Islet of Langerhans (tissue), 1 donor: ENCODE measurements around the gene PEX3.
"Not testable (repeated sequence)": the region's sequence is repeated elsewhere in the genome, so short reads cannot be mapped to it uniquely, and the experiment has no call there.

Source experiments
- FAIRE-seq: peaks from one replicate; lab custom pipeline; 2011; peaks lifted over from hg19 to GRCh38; lab: Jason Lieb, UNC

Gene PEX3

GRCh38 chr6:143450453-143451371, at the start of gene PEX3, which contains the start of gene ADAT2:
Gene PEX3 (plus strand): TSS chr6:143450805. CDS start chr6:143451043, 238 bp downstream.
Gene ADAT2 (minus strand): TSS chr6:143450695. CDS start chr6:143450658, 37 bp downstream.
- no peak for FAIRE-seq

- no peak for FAIRE-seq
Measured at GRCh38 chr6:143401068-143401446, 49.5 kb upstream of the PEX3 start.

- no peak for FAIRE-seq
Measured at GRCh38 chr6:143401636-143402370, 48.8 kb upstream of the PEX3 start.

GRCh38 chr6:143402721-143403336, 47.8 kb upstream of the PEX3 start:
- FAIRE-seq, result no peak

- FAIRE-seq, result no peak
Measured at GRCh38 chr6:143405373-143406154, 45.0 kb upstream of the PEX3 start.

- no peak for FAIRE-seq
Measured at GRCh38 chr6:143406673-143407072, 43.9 kb upstream of the PEX3 start.

GRCh38 chr6:143408151-143408786, 42.3 kb upstream of the PEX3 start:
- no peak for FAIRE-seq

- no peak for FAIRE-seq
Measured at GRCh38 chr6:143408787-143409162, 41.8 kb upstream of the PEX3 start.

- no peak for FAIRE-seq
Measured at GRCh38 chr6:143410859-143411270, 39.7 kb upstream of the PEX3 start.

GRCh38 chr6:143414769-143415168, 35.8 kb upstream of the PEX3 start:
- no peak for FAIRE-seq

- FAIRE-seq, result no peak
Measured at GRCh38 chr6:143419526-143419925, 31.1 kb upstream of the PEX3 start.

- FAIRE-seq, result no peak
Measured at GRCh38 chr6:143426026-143426425, 24.6 kb upstream of the PEX3 start.

GRCh38 chr6:143427109-143427817, 23.3 kb upstream of the PEX3 start:
- FAIRE-seq, result no peak

GRCh38 chr6:143429970-143430369, 20.6 kb upstream of the PEX3 start:
- no peak for FAIRE-seq

GRCh38 chr6:143431226-143431625, 19.4 kb upstream of the PEX3 start:
- no peak for FAIRE-seq

GRCh38 chr6:143432588-143432987, 18.0 kb upstream of the PEX3 start:
- no peak for FAIRE-seq

- no peak for FAIRE-seq
Measured at GRCh38 chr6:143441010-143441409, 9.6 kb upstream of the PEX3 start.

- no peak for FAIRE-seq
Measured at GRCh38 chr6:143441680-143442545, 8.7 kb upstream of the PEX3 start.

GRCh38 chr6:143443096-143443495, 7.5 kb upstream of the PEX3 start:
- FAIRE-seq, result no peak

GRCh38 chr6:143447865-143448264, 2.7 kb upstream of the PEX3 start:
- not testable (repeated sequence) for FAIRE-seq
